ENCODE results near the gene EVC. TPM values are rescaled to one million over a fixed set of nuclear protein-coding genes. Genes with fewer than 3 reads are reported as not detected.

The EVC gene
- total RNA-seq, 4 donors from 2014 or later = 12.4 to 29.3 (median 17.6) TPM

DNA sequence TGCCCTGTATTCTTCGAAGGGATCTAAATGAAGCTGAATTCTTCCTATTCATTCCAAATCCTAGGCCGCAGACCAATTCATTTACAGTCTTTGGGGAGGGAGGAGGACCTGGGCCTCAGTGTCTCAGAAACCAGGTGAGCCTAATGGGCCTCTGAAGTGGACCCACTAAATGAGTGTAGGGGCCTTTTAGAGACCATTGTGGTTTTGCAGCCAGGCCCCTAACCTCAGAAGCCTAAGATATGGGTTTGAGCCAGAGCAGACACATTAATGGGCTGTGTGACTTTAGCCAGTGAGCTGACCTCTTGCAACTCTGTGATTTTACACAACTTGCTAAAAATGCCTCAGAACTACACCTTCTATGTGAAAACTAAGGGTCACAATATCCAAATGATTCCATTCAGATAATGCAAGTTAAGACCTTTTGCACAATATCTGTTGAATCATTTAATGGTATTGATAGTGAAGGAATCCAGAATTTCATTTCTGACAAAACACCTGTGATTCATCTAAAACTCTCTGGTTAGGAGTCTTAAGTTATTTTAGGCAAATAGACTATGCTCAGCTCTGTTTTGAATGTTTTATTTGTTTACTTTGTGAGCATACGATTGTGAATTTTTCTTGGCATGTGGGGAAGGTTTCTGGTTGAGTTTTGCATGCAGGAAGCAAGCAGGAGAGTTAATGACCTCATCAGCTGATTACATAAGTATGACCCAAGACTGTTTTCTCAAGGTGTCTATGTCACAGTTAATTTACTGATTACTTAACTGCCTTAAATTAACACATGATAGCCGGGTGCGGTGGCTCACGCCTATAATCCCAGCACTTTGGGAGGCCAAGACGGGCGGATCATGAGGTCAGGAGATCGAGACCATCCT is 75.0 kb downstream of the EVC start:
- TF ChIP-seq, protein P1, sequence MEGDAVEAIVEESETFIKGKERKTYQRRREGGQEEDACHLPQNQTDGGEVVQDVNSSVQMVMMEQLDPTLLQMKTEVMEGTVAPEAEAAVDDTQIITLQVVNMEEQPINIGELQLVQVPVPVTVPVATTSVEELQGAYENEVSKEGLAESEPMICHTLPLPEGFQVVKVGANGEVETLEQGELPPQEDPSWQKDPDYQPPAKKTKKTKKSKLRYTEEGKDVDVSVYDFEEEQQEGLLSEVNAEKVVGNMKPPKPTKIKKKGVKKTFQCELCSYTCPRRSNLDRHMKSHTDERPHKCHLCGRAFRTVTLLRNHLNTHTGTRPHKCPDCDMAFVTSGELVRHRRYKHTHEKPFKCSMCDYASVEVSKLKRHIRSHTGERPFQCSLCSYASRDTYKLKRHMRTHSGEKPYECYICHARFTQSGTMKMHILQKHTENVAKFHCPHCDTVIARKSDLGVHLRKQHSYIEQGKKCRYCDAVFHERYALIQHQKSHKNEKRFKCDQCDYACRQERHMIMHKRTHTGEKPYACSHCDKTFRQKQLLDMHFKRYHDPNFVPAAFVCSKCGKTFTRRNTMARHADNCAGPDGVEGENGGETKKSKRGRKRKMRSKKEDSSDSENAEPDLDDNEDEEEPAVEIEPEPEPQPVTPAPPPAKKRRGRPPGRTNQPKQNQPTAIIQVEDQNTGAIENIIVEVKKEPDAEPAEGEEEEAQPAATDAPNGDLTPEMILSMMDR (IDR thresholded peaks at IDR 0.05) = no peak
- no peak for ATAC-seq (ENCODE audit: low FRiP score)
- DNase-seq (ENCODE audit: low spot score) = no peak

DNA sequence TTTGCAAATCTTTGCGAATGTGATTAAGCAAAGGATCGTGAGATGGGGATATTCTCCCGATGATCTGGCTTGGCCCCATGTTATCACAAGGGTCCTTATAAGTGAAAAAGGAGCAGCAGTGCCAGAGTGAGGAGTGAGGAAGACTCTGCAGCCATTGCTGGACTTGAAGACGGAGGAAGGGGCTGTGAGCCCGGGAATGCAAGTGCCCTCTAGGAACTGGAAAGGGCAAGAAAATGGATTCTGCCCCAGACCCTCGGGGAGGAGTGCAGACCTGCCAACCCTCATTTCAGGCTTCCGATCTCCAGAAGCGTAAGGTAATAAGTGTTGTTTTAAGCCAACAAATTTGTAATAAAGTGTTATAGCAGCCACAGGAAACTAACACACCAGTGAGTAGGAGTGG is 76.3 kb downstream of the EVC start:
- no peak for DNase-seq (ENCODE audit: low spot score)
- ATAC-seq (ENCODE audit: low FRiP score) = no peak
- TF ChIP-seq, protein P1 (IDR thresholded peaks at IDR 0.05) = no peak

DNA sequence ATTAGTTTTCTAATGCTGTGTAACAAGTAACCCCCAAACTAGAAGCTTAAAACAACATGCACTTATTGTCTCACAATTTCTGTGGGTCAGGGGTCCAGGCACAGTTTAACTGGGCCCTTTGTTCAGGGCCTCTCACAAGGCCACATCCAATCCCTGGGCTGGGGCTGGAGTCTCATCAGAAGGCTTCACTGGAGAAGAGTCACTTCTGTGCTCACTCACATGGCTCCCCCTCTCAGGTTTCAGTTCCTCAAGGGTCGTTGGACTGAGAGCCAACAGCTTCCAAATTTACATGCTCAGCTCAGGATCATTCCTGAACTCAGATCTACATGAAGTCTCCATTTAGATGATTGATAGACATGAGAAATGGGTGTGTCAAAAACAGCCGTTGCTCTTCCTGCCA is 77.1 kb downstream of the EVC start:
- TF ChIP-seq, protein P1 (IDR thresholded peaks at IDR 0.05) = no peak
- ATAC-seq (ENCODE audit: low FRiP score) (no peak), DNase-seq (ENCODE audit: low spot score) (no peak)

DNA sequence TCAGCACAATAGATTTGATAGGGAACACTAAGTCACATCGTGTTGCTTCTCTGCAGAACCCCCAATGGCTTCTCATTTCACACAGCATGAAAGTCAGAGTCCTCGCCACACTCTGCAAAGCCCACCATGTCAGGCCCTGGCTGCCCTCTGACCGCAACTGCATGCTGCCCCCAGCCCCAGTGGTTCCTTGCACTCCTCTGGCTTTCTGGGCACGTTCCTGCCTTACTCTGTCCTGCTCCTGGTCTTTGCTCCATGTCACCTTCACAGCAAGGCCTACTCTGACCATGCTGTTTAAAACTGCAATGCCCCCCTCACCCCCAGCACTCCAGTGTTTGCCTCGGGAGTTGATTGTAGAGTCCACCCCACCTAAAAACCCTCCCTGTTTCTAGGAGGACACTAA is 78.1 kb downstream of the EVC start:
- DNase-seq (ENCODE audit: low spot score) (no peak), ATAC-seq (ENCODE audit: low FRiP score) (no peak)
- TF ChIP-seq, protein P1 (IDR thresholded peaks at IDR 0.05) = no peak

DNA sequence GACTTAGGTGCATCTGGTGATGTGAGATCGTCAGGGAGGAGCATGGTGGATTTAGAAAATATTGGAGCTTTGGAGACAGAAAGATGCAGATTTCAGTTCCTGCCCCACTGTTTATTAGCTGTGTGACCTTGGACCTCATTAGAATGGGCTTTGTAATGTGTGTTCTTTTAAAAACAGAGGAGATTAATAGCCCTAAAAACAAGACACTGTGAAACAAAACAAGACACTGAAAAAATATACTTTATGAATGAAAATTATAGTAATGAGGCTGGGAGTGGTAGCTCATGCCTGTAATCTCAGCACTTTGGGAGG is 79.5 kb downstream of the EVC start:
- no peak for DNase-seq (ENCODE audit: low spot score)
- ATAC-seq (ENCODE audit: low FRiP score) = no peak
- TF ChIP-seq, protein P1 (IDR thresholded peaks at IDR 0.05) = no peak

DNA sequence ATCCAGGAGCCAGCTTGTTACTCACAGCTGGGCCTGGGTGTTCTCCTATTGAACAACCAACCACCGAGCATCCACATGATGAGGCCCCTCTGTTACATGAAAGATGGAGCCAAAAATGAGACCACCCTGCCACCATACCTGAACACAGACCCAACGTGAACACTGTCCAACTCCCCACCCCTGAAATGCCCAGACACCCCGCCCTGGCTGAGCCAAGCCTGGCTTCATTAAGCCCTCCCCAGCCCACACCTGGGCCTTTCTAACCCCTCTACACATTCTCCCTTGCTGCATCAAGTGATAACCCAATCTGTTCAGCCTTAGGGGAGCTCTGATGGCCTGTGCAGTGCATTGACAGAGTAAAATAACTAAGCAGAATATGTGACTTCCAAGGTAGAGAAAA is 80.7 kb downstream of the EVC start:
- TF ChIP-seq, protein P1 (IDR thresholded peaks at IDR 0.05) = no peak
- DNase-seq (ENCODE audit: low spot score) = no peak

DNA sequence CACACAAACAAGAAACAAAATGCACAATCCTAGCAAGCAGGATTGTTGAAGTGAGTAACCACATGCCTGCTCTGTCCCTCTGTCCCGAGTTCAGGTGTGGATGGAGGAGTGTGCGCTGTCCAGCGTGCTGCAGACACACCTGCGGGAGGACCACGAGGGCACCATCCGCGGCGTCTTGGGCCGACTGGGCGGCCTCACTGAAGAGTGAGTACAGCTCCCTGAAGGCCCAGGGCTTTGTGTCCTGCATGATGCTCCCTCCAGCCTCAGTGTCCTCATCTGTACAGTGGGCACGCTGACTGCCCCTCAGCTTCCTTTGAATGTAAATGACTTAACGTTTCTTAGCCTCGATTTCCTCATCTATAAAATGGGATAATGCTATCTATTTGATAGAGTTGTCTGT is 82.5 kb downstream of the EVC start:
- ATAC-seq (ENCODE audit: low FRiP score) (no peak), DNase-seq (ENCODE audit: low spot score) (no peak)
- TF ChIP-seq, protein P1 (IDR thresholded peaks at IDR 0.05) = no peak

More for the DNA sequence above, 80.7 kb downstream of the EVC start:
- no peak for ATAC-seq (ENCODE audit: low FRiP score)

Data from omental fat pad (tissue), 4 donors.